Activated CD4-positive, alpha-beta T cell treated with anti-CD3 and anti-CD28 coated beads, Interleukin-2, amount 10 ng/mL, durations not matched to agents 24 days and 14 days (primary cell): ENCODE results near the gene CDCA3. TPM values are rescaled to one million over a fixed set of nuclear protein-coding genes. Genes with fewer than 3 reads are reported as not detected.

Experiments
- total RNA-seq: library from RNA; stranded (reverse); gene quantifications from 2 replicates; pipeline ENCODE4 v1.2.3, GENCODE V29; 2022

The CDCA3 gene
- total RNA-seq, 1 donor from 2014 or later: 32.6 TPM

Other genes starting within 250 kb of the CDCA3 start
- 356 and 363 TPM in 2 replicates for gene CHD4, start 243.9 kb downstream of the CDCA3 start, total RNA-seq
- gene LPAR5, start 215.3 kb downstream of the CDCA3 start, total RNA-seq: 3.3 and 4.2 TPM in 2 replicates
- gene ACRBP, start 203.9 kb downstream of the CDCA3 start, total RNA-seq: 0.47 and 0.64 TPM in 2 replicates
- gene ING4, start 188.2 kb downstream of the CDCA3 start, total RNA-seq: 13.7 and 15.8 TPM in 2 replicates
- 83.6 and 84.4 TPM in 2 replicates for gene ZNF384, start 161.9 kb downstream of the CDCA3 start, total RNA-seq
- gene PIANP, start 150.5 kb downstream of the CDCA3 start, total RNA-seq: 0.09 TPM in 1 of 2 replicates, not detected in the other
- 39.5 and 44.8 TPM in 2 replicates for gene COPS7A, start 127.2 kb downstream of the CDCA3 start, total RNA-seq
- gene MLF2, start 98.1 kb downstream of the CDCA3 start, total RNA-seq: 163 and 180 TPM in 2 replicates
- gene PTMS, start 84.9 kb downstream of the CDCA3 start, total RNA-seq: 245 and 267 TPM in 2 replicates
- 253 and 269 TPM in 2 replicates for gene LAG3, start 78.8 kb downstream of the CDCA3 start, total RNA-seq
- 264 and 271 TPM in 2 replicates for gene CD4, start 61.8 kb downstream of the CDCA3 start, total RNA-seq
- 0.21 and 0.43 TPM in 2 replicates for gene GPR162, start 29.5 kb downstream of the CDCA3 start, total RNA-seq
- gene P3H3, start 22.9 kb downstream of the CDCA3 start, total RNA-seq: 4.1 and 4.7 TPM in 2 replicates
- 1.6 and 1.7 TPM in 2 replicates for gene GNB3, start 10.4 kb downstream of the CDCA3 start, total RNA-seq
- gene USP5, start 864 bp upstream of the CDCA3 start, total RNA-seq: 121 TPM in 2 replicates
- gene TPI1, start 16.2 kb upstream of the CDCA3 start, total RNA-seq: 1,614 and 1,630 TPM in 2 replicates
- gene SPSB2, start 22.0 kb upstream of the CDCA3 start, total RNA-seq: 3.4 TPM in 2 replicates
- 6.3 and 6.6 TPM in 2 replicates for gene LRRC23, start 53.5 kb upstream of the CDCA3 start, total RNA-seq
- 202 and 206 TPM in 2 replicates for gene ENO2, start 63.3 kb upstream of the CDCA3 start, total RNA-seq
- 61.6 and 66.8 TPM in 2 replicates for gene ATN1, start 76.7 kb upstream of the CDCA3 start, total RNA-seq
- gene RNU7-1, start 92.5 kb upstream of the CDCA3 start, total RNA-seq: not detected in 2 replicates
- gene C12orf57, start 92.7 kb upstream of the CDCA3 start, total RNA-seq: 168 and 174 TPM in 2 replicates
- gene PTPN6, start 100.1 kb upstream of the CDCA3 start, total RNA-seq: 349 and 355 TPM in 2 replicates
- gene PHB2, start 119.4 kb upstream of the CDCA3 start, total RNA-seq: 474 and 487 TPM in 2 replicates
- 129 and 131 TPM in 2 replicates for gene EMG1, start 119.6 kb upstream of the CDCA3 start, total RNA-seq
- 29.2 and 29.5 TPM in 2 replicates for gene LPCAT3, start 167.2 kb upstream of the CDCA3 start, total RNA-seq
- 1.9 and 2.6 TPM in 2 replicates for gene C1S, start 209.4 kb upstream of the CDCA3 start, total RNA-seq
- gene C1R, start 241.2 kb upstream of the CDCA3 start, total RNA-seq: 1.4 and 2.5 TPM in 2 replicates